ENCODE results near the gene ZNF319. TPM values are rescaled to one million over a fixed set of nuclear protein-coding genes. Genes with fewer than 3 reads are reported as not detected.

The ZNF319 gene
- total RNA-seq, 2 experiments from 2014 or later, result 5.6 to 7.0 TPM

- no peaks in the 10 kb centered on the region for H3K36me3 Mint-ChIP-seq (ENCODE audit: low read depth)
- no peak for DNase-seq
- no peak overlapping the region for H3K4me3 Mint-ChIP-seq
- CTCF ChIA-PET, result no interaction called here
- ATAC-seq, result no peak
- intact Hi-C loops (cut with micrococcal nuclease), result no loop called here
- H3K27ac Mint-ChIP-seq, result no peak overlapping the region
- H3K9me3 Mint-ChIP-seq, result no peaks in the 10 kb centered on the region
- H3K4me1 Mint-ChIP-seq (ENCODE audit: low read depth), result no peaks in the 10 kb centered on the region
- TF ChIP-seq, protein P1, sequence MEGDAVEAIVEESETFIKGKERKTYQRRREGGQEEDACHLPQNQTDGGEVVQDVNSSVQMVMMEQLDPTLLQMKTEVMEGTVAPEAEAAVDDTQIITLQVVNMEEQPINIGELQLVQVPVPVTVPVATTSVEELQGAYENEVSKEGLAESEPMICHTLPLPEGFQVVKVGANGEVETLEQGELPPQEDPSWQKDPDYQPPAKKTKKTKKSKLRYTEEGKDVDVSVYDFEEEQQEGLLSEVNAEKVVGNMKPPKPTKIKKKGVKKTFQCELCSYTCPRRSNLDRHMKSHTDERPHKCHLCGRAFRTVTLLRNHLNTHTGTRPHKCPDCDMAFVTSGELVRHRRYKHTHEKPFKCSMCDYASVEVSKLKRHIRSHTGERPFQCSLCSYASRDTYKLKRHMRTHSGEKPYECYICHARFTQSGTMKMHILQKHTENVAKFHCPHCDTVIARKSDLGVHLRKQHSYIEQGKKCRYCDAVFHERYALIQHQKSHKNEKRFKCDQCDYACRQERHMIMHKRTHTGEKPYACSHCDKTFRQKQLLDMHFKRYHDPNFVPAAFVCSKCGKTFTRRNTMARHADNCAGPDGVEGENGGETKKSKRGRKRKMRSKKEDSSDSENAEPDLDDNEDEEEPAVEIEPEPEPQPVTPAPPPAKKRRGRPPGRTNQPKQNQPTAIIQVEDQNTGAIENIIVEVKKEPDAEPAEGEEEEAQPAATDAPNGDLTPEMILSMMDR (IDR thresholded peaks at IDR 0.05), result no peak
- POLR2A ChIA-PET, result no interaction called here
- no peaks in the 10 kb centered on the region for H3K27me3 Mint-ChIP-seq
Observed at GRCh38 chr16:57950382-57950781, 50.1 kb downstream of the ZNF319 start.

GRCh38 chr16:57949595-57950238 is 50.8 kb downstream of the ZNF319 start:
- no peak for DNase-seq
- TF ChIP-seq, protein P1 (IDR thresholded peaks at IDR 0.05), result no peak
- Mint-ChIP-seq H3K9me3 (no peaks in the 10 kb centered on the region), H3K27me3 (no peaks in the 10 kb centered on the region), H3K4me3 (no peak overlapping the region), H3K27ac (no peak overlapping the region), H3K36me3 (ENCODE audit: low read depth) (no peaks in the 10 kb centered on the region), H3K4me1 (ENCODE audit: low read depth) (no peaks in the 10 kb centered on the region)
- ChIA-PET CTCF (interaction anchor here (0.8 kb wide), 1 partner anchor 50 kb away, joined by 3 read pairs; no protein-coding TSS in a partner anchor), POLR2A (no interaction called here)
- intact Hi-C loops (cut with micrococcal nuclease), result no loop called here
- no peak for ATAC-seq

- no peak for ATAC-seq
- TF ChIP-seq, protein P1 (IDR thresholded peaks at IDR 0.05), result no peak
- intact Hi-C loops (cut with micrococcal nuclease), result no loop called here
- Mint-ChIP-seq H3K9me3 (no peaks in the 10 kb centered on the region), H3K27ac (no peak overlapping the region), H3K36me3 (ENCODE audit: low read depth) (no peaks in the 10 kb centered on the region), H3K4me3 (no peak overlapping the region), H3K4me1 (ENCODE audit: low read depth) (no peaks in the 10 kb centered on the region), H3K27me3 (no peaks in the 10 kb centered on the region)
- CTCF ChIA-PET, result interaction anchor here (0.8 kb wide), 1 partner anchor 51 kb away, joined by 3 read pairs; no protein-coding TSS in a partner anchor
- DNase-seq, result no peak
- POLR2A ChIA-PET, result no interaction called here
Observed at GRCh38 chr16:57949013-57949412, 51.5 kb downstream of the ZNF319 start.

DNA sequence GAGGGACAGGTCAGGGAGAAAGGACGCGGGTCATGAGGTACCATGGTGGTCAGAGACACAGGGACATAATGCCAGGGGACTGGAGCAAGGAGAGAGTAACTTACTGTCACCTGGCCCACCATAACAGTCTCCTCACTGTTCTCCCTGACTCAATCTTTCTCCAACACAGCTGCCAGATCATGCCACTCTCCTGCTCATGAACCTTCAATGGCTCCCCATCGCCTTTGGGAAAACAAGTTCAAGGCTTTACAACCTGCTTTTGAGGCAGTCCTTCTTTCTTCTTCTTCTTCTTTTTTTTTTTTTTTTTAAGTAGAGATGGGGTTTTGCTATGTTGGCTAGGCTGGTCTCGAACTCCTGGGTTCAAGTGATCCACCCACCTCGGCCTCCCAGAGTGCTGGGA is 52.4 kb downstream of the ZNF319 start:
- DNase-seq, result no peak
- Mint-ChIP-seq H3K36me3 (ENCODE audit: low read depth) (no peaks in the 10 kb centered on the region), H3K4me1 (ENCODE audit: low read depth) (no peaks in the 10 kb centered on the region), H3K27ac (no peak overlapping the region), H3K27me3 (no peaks in the 10 kb centered on the region), H3K9me3 (no peaks in the 10 kb centered on the region), H3K4me3 (no peak overlapping the region)
- intact Hi-C loops (cut with micrococcal nuclease), result no loop called here
- TF ChIP-seq, protein P1 (IDR thresholded peaks at IDR 0.05), result no peak
- ChIA-PET CTCF (no interaction called here), POLR2A (no interaction called here)
- no peak for ATAC-seq

- ATAC-seq, result no peak
- no peak overlapping the region for H3K4me3 Mint-ChIP-seq
- no peak for DNase-seq
- H3K4me1 Mint-ChIP-seq (ENCODE audit: low read depth), result no peaks in the 10 kb centered on the region
- intact Hi-C loops (cut with micrococcal nuclease), result no loop called here
- H3K27me3 Mint-ChIP-seq, result no peaks in the 10 kb centered on the region
- no peaks in the 10 kb centered on the region for H3K36me3 Mint-ChIP-seq (ENCODE audit: low read depth)
- no peaks in the 10 kb centered on the region for H3K9me3 Mint-ChIP-seq
- ChIA-PET POLR2A (no interaction called here), CTCF (no interaction called here)
- TF ChIP-seq, protein P1 (IDR thresholded peaks at IDR 0.05), result no peak
- H3K27ac Mint-ChIP-seq, result no peak overlapping the region
Observed at GRCh38 chr16:57947261-57947660, 53.2 kb downstream of the ZNF319 start.
